ENCODE data around the gene L3MBTL3.

Gene L3MBTL3

DNA sequence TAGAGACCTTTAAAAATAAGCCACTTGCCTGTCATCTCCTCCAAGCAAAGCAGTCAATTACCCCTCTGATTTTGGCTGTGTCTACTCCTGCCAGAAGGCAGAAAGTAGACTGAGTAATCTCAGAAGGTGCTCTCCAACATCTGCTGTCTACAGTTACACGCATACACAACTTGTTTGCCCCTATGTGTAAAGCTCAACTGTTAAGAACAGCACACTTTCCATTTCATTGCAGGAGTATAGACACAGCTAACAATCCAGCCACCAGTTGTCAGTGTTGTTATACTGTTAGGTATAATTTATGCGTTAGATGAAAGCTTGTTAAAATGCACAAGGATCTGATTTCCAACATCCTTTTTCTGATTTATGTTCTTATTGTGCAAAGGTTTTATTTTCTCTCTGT is 116.2 kb downstream of the L3MBTL3 start:
- in situ Hi-C loops (cut with MboI; ENCODE audit: low pct_unique_long_range_greater_than_20kb, low sequenced_read_pairs, unreplicated experiment) = no loop called here
- TF ChIP-seq, protein P1, sequence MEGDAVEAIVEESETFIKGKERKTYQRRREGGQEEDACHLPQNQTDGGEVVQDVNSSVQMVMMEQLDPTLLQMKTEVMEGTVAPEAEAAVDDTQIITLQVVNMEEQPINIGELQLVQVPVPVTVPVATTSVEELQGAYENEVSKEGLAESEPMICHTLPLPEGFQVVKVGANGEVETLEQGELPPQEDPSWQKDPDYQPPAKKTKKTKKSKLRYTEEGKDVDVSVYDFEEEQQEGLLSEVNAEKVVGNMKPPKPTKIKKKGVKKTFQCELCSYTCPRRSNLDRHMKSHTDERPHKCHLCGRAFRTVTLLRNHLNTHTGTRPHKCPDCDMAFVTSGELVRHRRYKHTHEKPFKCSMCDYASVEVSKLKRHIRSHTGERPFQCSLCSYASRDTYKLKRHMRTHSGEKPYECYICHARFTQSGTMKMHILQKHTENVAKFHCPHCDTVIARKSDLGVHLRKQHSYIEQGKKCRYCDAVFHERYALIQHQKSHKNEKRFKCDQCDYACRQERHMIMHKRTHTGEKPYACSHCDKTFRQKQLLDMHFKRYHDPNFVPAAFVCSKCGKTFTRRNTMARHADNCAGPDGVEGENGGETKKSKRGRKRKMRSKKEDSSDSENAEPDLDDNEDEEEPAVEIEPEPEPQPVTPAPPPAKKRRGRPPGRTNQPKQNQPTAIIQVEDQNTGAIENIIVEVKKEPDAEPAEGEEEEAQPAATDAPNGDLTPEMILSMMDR (IDR thresholded peaks at IDR 0.05; ENCODE audit: extremely low read depth, insufficient read depth, missing control alignments) = no peak
- DNase-seq (ENCODE audit: low spot score) = no peak

DNA sequence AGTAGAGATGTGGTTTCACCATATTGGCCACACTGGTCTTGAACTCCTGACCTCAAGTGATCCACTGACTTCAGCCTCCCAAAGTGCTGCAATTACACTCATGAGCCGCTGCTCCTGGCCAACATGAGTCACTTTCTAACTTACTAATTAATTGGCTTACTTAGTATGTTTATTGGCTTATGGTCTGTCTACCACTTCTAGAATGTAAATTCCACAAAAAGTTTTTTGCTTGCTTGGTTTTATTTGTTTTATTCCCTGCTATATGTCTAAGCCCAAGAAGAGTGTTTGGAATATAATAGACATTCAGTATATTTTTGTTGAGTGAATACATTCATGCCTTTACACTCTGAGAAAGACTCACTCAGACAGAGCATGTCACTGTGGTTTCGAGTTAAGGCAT is 118.4 kb downstream of the L3MBTL3 start:
- in situ Hi-C loops (cut with MboI; ENCODE audit: low pct_unique_long_range_greater_than_20kb, low sequenced_read_pairs, unreplicated experiment) = no loop called here
- no peak for DNase-seq (ENCODE audit: low spot score)
- TF ChIP-seq, protein P1 (IDR thresholded peaks at IDR 0.05; ENCODE audit: extremely low read depth, insufficient read depth, missing control alignments) = no peak

DNA sequence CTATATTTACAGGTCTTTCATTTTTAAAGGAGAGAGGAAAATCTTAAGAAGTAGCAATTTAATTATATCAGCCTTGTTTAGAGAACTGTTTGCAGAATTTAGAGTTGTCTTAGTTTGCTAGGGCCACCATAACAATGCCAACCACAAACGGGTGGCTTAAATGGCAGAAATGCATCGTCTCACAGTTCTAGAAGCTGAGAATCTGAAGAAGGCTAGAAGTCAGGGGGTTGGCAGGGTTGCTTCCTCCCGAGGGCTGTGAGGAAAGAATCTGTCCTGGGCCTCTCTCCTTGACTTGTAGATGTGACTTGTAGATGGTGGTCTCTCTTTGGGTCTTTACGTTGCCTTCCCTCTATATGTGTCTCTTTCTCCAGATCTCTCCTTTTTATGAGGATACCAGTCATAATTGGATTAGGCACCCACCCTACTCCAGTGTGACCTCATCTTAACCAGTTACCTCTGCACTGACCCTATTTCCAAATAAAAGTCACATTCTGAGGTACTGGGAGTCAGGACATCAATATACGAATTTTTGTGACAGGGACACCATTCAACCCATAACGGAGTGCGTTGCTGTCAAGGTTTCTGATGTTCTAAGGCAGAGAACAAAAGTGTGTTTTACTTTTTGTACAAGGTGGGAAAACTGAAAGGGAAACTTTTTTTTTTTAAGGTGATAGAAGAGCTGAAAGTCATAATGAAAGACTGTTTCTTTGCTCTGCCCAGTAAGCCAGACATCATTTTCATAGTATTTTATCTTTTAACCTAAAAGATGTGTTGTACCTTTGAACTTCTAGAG is 119.9 kb downstream of the L3MBTL3 start:
- in situ Hi-C loops (cut with MboI; ENCODE audit: low pct_unique_long_range_greater_than_20kb, low sequenced_read_pairs, unreplicated experiment) = no loop called here
- no peak for DNase-seq (ENCODE audit: low spot score)
- TF ChIP-seq, protein P1 (IDR thresholded peaks at IDR 0.05; ENCODE audit: extremely low read depth, insufficient read depth, missing control alignments) = no peak

DNA sequence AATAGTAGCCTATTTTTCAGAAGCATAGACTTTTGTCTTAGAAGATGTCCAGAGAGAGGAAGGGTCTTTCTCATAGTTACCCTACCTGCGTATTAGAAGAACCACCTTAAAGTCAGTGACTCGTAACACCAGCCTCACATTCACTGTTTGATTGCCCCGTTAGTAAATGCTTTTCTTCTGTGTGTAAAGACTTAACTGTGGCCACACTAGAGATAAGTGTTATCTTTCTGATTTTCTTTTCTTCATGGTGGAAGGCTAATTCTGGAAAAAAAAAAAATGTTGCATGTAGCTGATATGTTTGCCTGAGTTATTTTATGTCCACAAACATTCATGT is 120.5 kb downstream of the L3MBTL3 start:
- no peak for DNase-seq (ENCODE audit: low spot score)
- TF ChIP-seq, protein P1 (IDR thresholded peaks at IDR 0.05; ENCODE audit: extremely low read depth, insufficient read depth, missing control alignments) = no peak
- in situ Hi-C loops (cut with MboI; ENCODE audit: low pct_unique_long_range_greater_than_20kb, low sequenced_read_pairs, unreplicated experiment) = no loop called here

DNA sequence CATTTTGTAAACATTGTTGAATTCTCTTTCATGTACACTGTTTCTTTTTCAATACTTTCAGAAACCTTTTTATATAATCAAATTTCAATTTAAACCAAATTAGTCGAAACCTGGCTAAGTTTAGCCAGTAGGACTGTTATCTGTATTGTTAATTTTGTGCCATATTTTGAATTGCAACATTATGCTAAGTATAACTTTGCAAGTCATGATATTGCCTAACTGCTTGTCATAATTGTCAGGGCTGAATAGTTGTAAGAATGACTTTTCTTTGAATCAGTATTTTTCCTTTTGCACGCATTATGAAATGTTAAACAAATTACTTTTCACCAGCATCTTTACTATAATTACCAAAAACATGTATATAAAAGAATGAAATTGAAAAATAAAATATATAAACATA is 121.7 kb downstream of the L3MBTL3 start:
- TF ChIP-seq, protein P1 (IDR thresholded peaks at IDR 0.05; ENCODE audit: extremely low read depth, insufficient read depth, missing control alignments) = no peak
- no peak for DNase-seq (ENCODE audit: low spot score)
- in situ Hi-C loops (cut with MboI; ENCODE audit: low pct_unique_long_range_greater_than_20kb, low sequenced_read_pairs, unreplicated experiment) = no loop called here

DNA sequence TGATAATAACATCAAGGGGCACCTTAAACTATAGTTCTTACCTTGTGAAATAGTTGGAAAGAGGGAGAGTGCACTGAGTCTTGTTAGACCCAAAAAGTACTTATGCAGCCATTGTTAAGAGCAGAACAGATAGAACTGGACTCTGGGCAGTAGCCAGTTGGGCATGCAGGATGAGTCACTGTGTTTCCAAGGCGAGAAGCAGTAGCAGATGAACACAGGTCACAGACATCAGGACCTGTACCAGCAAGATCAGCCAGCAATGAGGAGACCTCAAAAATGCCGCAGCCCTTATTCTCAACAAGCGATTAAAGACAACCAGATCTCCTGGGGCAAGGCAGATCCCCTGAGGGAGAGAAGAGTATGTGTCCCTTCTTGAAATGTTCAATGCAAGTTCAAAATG is 125.3 kb downstream of the L3MBTL3 start:
- in situ Hi-C loops (cut with MboI; ENCODE audit: low pct_unique_long_range_greater_than_20kb, low sequenced_read_pairs, unreplicated experiment) = no loop called here
- DNase-seq (ENCODE audit: low spot score) = no peak
- TF ChIP-seq, protein P1 (IDR thresholded peaks at IDR 0.05; ENCODE audit: extremely low read depth, insufficient read depth, missing control alignments) = no peak
